ENCODE data around the gene LGI4.
"Not testable (repeated sequence)": the region's sequence is repeated elsewhere in the genome, so short reads cannot be mapped to it uniquely, and the experiment has no call there.

Gene LGI4

GRCh38 chr19:35161434-35161743, 26.5 kb upstream of the LGI4 start:
- no peak for DNase-seq (ENCODE audit: low read depth in 2 of 2, low spot score in 1 of 2)

GRCh38 chr19:35160629-35161433, 26.0 kb upstream of the LGI4 start:
- DNase-seq (ENCODE audit: low read depth in 2 of 2, low spot score in 1 of 2): no peak

DNA sequence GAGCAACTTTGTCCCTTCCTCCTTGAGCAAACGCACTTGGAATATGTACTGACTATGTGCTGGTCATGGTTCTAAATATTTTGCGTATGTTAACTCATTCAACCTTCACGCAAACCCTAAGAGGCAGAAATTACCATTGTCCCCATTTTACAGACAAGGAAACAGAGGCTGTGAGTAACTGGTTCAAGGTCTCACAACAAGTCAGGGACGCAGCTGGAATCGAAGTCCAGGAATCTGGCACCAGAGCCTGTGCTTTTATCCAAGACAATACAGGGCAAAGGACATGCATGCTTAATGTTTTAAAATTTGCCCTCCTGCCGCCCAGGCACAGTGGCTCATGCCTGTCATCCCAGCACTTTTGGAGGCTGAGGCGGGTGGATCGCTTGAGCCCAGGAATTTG, 24.7 kb upstream of the LGI4 start:
- DNase-seq (ENCODE audit: low read depth in 2 of 2, low spot score in 1 of 2): no peak

DNA sequence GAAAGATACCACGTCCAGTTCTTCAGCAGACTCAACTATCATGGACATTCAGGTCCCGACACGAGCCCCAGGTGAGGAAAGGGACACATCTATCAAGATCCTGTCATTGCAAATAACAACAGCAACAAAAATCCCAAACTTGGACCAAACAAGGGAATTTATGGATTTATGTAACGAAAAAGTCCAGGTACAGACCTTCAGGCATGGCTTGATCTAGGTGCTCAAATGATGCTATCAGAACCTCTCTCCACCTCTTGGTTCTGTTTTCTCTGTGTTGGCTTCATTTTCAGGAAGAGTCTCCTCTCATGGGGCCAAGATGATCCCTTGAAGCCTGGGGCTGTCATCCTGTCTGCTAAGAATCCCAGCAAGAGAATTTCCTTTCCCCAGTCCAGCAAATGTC, 22.6 kb upstream of the LGI4 start:
- no peak for DNase-seq (ENCODE audit: low read depth in 2 of 2, low spot score in 1 of 2)

- no peak for DNase-seq (ENCODE audit: low read depth in 2 of 2, low spot score in 1 of 2)
These were observed 21.8 kb upstream of the LGI4 start for GRCh38 chr19:35156673-35157014.

DNA sequence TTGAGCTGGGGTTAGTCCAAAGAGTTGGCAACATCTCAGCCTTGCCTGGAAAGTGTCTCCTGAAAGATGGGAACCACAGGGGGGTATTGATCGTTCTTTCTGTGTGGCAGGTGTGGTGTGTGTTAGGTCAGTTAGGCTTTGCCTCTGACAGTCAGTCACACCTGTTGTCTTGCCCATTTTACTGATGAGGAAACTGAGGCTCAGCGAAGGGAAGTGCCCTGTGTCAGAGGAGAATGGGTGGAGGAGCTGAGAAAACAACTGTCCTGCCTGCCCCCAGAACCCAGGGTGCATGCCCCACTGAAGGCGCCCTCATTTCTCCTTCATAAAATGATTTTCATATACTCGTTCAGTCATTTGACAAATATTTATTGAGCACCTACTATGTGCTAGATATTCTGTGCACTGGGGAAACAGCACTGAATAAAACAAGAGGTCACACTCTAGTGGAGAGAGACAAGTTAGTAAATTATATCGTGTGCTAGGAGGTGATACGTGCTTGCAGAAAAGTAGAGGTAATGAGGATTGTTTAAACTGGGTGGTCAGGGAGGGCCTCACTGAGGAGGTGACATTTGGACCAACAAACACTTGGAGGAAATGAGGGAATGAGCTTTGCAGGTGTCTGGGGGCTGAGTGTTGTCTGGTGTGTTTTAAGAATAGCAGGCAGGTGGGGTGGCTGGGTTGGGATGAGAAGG, 21.3 kb upstream of the LGI4 start:
- no peak for DNase-seq (ENCODE audit: low read depth in 2 of 2, low spot score in 1 of 2)

DNA sequence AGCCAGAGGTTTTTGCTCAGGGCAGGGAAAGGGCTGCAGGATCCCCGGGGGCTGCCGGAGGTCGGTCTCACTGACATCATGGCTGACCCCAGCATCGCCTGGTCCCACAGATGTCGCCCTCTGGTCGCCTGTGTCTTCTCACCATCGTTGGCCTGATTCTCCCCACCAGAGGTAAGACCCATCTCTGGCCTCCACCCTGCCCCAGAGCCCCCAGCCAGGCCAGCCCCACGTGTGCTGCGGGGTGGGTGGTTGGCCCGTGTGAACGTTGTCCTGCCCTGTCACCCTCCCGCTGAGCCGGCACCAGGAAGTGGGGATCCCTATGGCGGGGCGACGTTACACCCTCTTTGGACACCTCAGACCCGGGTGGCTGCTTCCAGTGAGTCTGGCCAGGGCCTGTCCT, 20.6 kb upstream of the LGI4 start:
- DNase-seq (ENCODE audit: low read depth in 2 of 2, low spot score in 1 of 2): no peak

GRCh38 chr19:35154525-35155406, 19.9 kb upstream of the LGI4 start, which contains the start of gene FXYD5:
Gene FXYD5, plus strand, starts transcription at chr19:35154735. Its CDS starts 816 bp downstream, at chr19:35155551.
- peak; percentile 63 to 74 for DNase-seq (ENCODE audit: low read depth in 2 of 2, low spot score in 1 of 2)

DNA sequence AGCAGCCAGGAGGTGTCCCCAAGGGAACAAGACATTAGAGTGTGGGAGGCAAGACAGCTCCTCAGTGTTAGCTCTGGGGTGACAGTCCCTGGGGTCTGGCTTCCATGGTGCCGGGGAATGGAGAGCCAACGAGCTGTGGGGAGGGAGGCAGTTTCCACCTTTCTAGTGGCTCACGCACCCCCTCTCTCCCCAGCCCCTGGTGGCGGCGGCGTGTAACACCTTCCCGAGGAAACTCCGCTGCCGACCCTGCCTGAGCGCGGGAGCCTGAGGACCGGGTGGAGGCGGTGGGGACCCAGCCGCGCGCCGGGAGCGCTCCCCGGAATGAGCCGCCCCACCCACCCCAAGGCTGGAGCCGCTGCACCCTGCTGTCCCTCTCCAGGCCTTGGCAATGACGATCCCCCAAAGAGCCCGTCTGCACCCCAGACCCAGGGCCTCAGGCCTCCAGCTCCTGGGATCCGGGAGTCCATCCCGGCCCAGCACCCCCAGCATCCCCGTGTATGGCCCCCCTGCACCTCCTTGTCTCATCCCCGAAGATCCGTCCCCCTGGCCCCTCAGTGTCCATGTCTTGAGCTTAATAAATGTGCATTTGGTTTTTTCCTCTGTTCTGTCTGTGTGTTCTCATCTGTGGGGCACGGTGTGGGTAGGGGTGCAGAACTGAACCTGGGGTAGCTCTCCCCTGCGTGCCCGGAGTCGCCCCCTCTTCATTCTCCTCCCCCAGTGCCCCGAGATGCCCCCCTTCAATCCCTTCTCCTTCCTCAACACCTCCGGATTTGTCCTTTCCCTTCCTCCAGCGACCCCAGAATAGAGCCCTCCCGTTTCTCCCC, 19.1 kb upstream of the LGI4 start:
- DNase-seq (ENCODE audit: low read depth in 2 of 2, low spot score in 1 of 2): peak; percentile 49 to 53

DNA sequence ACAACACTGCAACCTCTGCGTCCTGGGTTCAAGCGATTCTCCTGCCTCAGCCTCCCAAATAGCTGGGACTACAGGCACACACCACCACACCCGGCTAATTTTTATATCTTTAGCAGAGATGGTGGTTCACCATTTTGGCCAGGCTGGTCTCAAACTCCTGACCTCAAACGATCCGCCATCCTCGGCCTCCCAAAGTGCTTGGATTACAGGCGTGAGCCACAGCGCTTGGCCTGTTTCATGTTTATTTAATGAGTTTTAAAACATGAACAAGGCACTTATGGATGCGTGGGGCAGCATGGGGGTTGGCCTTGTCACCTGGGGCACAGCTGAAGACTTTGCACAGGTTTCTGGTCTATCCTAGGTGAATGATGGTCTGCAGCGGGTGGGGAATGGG, 18.3 kb upstream of the LGI4 start:
- not testable (repeated sequence) for DNase-seq (ENCODE audit: low read depth in 2 of 2, low spot score in 1 of 2)

- no peak for DNase-seq (ENCODE audit: low read depth in 2 of 2, low spot score in 1 of 2)
These were observed 16.6 kb upstream of the LGI4 start for GRCh38 chr19:35151273-35152065.

GRCh38 chr19:35150445-35150844, 15.6 kb upstream of the LGI4 start:
- no peak for DNase-seq (ENCODE audit: low read depth in 2 of 2, low spot score in 1 of 2)

- no peak for DNase-seq (ENCODE audit: low read depth in 2 of 2, low spot score in 1 of 2)
These were observed 14.6 kb upstream of the LGI4 start for GRCh38 chr19:35149463-35149862.

DNA sequence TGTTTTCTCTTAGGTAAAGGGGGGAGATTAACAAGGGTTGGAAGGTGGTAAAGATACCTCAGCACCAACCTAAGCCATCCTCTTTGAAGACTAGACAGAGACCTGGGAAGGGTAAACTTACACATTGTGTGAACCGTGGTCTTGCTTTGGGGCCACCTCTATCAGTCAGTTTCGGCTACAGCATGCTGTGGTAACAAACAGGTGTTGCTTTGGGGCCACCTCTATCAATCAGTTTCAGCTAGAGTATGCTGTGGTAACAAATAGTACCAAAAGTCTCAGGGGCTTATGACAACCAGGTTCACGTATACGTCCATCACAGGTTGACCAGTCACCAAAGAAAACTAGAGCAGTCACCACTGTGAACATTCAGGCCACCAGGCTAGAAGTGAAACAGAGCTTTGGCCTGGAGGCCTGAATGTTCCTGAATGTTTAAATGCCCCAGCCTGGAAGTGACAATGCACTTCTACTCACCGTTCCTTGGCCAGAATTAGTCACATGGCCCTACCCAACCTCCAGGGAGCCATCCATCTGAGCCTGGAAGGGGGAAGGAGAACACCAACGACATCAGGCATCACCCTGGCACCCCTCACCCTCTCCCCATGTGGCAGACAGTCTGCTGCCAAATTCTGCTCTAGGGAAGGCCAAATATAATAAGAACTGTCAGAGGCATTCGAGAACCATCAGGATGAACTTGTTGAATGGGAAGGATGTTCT, 12.0 kb upstream of the LGI4 start:
- DNase-seq (ENCODE audit: low read depth in 2 of 2, low spot score in 1 of 2): no peak

GRCh38 chr19:35144600-35145436, 10.0 kb upstream of the LGI4 start:
- no peak for DNase-seq (ENCODE audit: low read depth in 2 of 2, low spot score in 1 of 2)

GRCh38 chr19:35144259-35144599, 9.4 kb upstream of the LGI4 start:
- DNase-seq (ENCODE audit: low read depth in 2 of 2, low spot score in 1 of 2): no peak

GRCh38 chr19:35143818-35144217, 9.0 kb upstream of the LGI4 start:
- no peak for DNase-seq (ENCODE audit: low read depth in 2 of 2, low spot score in 1 of 2)

DNA sequence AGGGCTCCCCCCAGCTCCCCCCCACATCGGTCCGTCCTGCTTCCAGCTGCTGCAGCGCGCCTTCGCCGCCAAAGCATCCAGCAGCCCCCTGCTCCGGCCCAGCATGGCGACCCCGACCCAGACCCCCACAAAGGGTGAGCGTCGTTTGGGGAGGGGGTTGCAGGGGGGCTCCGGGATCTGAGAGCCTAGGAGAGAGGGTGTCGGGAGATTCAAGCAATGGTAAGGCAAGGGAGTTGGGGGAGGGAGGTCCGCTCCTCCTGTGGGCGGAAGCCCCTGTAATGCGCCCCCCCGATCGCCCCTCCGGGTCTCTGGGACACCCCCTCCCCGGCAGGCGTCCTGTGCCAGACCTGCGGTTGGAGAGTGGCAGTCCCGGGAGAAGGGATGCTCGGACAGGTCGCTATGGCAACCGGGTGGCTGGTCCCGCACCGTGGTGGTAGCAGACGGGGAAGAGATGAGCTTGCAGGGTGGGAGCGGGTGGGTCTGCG, 8.4 kb upstream of the LGI4 start, which contains the start of gene FXYD7:
TSS of gene FXYD7 (plus strand) at position 25 of the 485 bp plus-strand sequence. CDS start at position 104, 79 bp downstream.
- DNase-seq (ENCODE audit: low read depth in 2 of 2, low spot score in 1 of 2): no peak

Data from stimulated activated CD8-positive, alpha-beta memory T cell treated with anti-CD3 and anti-CD28 coated beads, Interleukin-4, amount 100 ng/mL, for 4 hours (primary cell).